Epithelial cell of proximal tubule (primary cell): Measurements from ENCODE around the gene EML6. TPM values are rescaled to one million over a fixed set of nuclear protein-coding genes. Genes with fewer than 3 reads are reported as not detected.

Source experiments
- DNase-seq: peaks from one replicate; pipeline ENCODE4 v3.0.0-alpha.2; 2011; ENCODE audit warnings: low read depth
- H3K4me3 ChIP-seq: 2 replicates; pipeline ENCODE4 v1.5.1; 2011; ENCODE audit warnings: low read depth, mild to moderate bottlenecking, low read length
- total RNA-seq: library from RNA; depleted of rRNA; stranded (reverse); fragments of >200 nt; gene quantifications from 2 replicates; pipeline ENCODE4 v1.2.3, GENCODE V29; 2015
- TF ChIP-seq, protein P1 (sequence below): conservative IDR thresholded peaks from 2 replicates; pipeline ENCODE4 v1.5.1; 2012; ENCODE audit warnings: low read depth, mild to moderate bottlenecking, low read length

The EML6 gene
- total RNA-seq, 1 donor from 2014 or later, result 3.7 TPM

DNA sequence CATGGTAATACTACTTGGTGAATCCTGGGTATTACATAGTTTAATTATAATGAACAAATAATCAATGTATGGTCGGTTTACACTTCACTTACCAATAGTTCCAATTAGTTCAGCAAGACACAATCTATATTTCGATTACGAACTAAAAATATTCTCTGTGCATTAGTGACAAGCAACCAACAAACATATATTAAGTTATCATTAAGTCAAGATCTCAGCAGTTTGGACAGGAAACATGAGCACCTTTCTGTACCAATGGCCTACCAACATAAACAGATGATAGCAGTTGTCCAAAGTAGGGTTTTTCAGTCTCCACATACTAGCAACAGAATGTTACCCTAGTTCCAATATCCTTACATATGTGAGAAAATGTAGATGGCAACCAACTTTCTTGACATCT is 294.0 kb downstream of the EML6 start:
- TF ChIP-seq, protein P1, sequence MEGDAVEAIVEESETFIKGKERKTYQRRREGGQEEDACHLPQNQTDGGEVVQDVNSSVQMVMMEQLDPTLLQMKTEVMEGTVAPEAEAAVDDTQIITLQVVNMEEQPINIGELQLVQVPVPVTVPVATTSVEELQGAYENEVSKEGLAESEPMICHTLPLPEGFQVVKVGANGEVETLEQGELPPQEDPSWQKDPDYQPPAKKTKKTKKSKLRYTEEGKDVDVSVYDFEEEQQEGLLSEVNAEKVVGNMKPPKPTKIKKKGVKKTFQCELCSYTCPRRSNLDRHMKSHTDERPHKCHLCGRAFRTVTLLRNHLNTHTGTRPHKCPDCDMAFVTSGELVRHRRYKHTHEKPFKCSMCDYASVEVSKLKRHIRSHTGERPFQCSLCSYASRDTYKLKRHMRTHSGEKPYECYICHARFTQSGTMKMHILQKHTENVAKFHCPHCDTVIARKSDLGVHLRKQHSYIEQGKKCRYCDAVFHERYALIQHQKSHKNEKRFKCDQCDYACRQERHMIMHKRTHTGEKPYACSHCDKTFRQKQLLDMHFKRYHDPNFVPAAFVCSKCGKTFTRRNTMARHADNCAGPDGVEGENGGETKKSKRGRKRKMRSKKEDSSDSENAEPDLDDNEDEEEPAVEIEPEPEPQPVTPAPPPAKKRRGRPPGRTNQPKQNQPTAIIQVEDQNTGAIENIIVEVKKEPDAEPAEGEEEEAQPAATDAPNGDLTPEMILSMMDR, result no peak
- no peak for DNase-seq
- H3K4me3 ChIP-seq, result no peak overlapping the region

DNA sequence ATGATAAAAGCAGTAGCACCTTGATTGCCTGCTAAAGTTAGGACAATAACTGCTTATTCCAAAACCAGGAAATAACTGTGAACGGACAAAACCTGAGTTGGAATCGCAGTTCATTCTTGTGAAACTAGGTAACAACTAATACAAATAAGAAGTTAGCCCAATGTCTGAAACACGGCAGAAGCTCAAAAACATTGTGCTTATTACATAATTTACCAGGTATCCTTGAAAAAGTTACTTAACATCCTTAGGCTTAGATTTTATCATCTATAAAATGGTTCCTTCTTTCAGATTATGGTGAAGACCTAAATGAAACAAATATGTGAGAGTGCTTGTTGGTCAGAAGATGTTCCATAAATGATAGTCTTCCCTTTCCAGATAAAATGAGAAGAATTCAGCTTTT is 294.4 kb downstream of the EML6 start:
- TF ChIP-seq, protein P1, result no peak
- no peak overlapping the region for H3K4me3 ChIP-seq
- DNase-seq, result no peak

DNA sequence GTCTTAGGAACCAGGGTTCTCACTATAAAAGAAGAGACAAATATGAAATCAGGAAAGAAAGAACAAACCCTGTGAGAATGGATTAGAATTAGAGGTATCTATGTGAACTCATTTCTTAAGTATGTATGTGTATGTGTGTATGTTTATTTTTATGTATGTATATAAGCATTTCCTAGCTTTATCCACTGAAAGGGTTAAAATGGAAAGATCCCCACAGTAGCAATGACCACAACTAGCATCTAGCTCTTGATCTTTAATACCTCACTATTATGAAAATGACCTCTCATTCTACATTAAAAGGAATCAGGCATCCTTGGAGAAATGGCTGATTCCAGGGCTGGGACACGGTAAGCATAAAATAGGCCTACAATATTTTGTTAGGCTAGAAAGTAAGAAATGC is 295.2 kb downstream of the EML6 start:
- DNase-seq, result no peak
- TF ChIP-seq, protein P1, result no peak
- H3K4me3 ChIP-seq, result no peak overlapping the region

DNA sequence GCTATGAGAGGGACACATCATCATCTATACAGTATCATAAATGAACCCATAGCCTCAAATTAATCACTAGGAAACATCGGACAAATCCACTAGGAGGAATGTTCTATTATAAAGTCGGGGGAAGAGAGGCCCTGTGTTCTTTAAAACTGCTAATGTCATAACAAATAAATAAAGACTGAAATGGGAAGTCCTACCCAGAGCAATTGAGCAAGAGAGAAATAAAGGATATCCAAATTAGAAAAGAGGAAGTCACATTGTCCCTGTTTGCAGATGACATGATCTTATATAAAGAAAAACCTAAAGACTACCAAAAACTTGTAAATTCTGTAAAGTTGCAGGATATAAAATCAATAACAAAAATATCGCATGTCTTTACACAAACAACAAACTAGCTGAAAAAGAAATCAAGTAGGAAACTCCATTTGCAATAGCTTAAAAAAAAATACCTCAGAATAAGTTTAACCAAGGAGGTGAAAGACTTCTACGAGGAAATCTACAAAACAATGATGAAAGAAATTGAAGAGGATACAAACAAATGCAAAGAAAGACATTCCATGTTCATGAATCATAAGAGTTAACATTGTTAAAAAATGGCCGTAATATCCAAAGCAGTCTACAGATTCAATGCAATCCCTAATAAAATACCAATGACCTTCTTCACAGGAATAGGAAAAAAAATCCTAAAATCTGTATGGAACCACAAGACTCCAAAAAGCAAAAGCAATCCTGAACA is 296.2 kb downstream of the EML6 start:
- H3K4me3 ChIP-seq, result no peak overlapping the region
- TF ChIP-seq, protein P1, result no peak
- DNase-seq, result no peak
